Measurements from ENCODE around the gene CUX1.

DNA sequence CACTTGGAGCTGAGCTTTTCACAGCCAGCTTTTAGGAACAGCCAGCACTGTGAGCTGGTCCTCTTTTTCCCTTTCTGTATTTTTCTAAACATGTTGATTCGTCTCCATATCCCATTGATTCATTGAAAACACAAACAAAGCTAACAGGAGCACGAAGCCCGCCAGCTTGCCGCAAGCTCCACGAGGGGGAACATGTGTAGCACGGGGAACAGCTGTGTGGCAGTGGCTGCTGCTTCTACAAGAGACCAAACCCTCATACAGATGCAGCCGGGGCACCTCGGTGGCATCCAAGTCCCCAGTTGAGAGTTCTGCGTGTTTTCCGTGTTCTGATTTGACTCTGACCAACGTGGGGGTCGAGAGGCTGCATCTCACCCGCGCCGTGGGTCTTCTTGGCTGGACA, 388.5 kb downstream of the CUX1 start:
- no peak for TF ChIP-seq ZNF274 (IDR thresholded peaks at IDR 0.05; ENCODE audit: low read depth, low read length)
- no peak for TF ChIP-seq SUZ12 (IDR thresholded peaks at IDR 0.05; ENCODE audit: extremely low read depth, insufficient read depth, insufficient read length)

Measured in NT2/D1 (cell line).